Mononuclear cell (primary cell): ENCODE results near the gene CX3CL1. TPM values are rescaled to one million over a fixed set of nuclear protein-coding genes. Genes with fewer than 3 reads are reported as not detected.

Experiments
- H3K27me3 ChIP-seq: 2 replicates; pipeline ENCODE4 v1.6.0; 2011; ENCODE audit warnings: low read length, control low read depth; ENCODE audit not compliant: insufficient read depth
- H3K4me1 ChIP-seq: 2 replicates; pipeline ENCODE4 v1.5.1; 2011; ENCODE audit warnings: mild to moderate bottlenecking, low read length, control low read depth; ENCODE audit not compliant: insufficient read depth
- H3K4me3 ChIP-seq: 2 replicates; pipeline ENCODE4 v1.5.1; 2011; ENCODE audit warnings: mild to moderate bottlenecking, low read length, moderate library complexity
- H3K9me3 ChIP-seq: 2 replicates; pipeline ENCODE4 v1.5.1; 2011; ENCODE audit warnings: low read depth, mild to moderate bottlenecking, control low read depth, low read length
- total RNA-seq: library from RNA; depleted of rRNA; stranded (reverse); fragments of >200 nt; gene quantifications from one replicate; pipeline ENCODE4 v1.2.3, GENCODE V29; 2012

CX3CL1 gene
- total RNA-seq, 1 donor = not detected

DNA sequence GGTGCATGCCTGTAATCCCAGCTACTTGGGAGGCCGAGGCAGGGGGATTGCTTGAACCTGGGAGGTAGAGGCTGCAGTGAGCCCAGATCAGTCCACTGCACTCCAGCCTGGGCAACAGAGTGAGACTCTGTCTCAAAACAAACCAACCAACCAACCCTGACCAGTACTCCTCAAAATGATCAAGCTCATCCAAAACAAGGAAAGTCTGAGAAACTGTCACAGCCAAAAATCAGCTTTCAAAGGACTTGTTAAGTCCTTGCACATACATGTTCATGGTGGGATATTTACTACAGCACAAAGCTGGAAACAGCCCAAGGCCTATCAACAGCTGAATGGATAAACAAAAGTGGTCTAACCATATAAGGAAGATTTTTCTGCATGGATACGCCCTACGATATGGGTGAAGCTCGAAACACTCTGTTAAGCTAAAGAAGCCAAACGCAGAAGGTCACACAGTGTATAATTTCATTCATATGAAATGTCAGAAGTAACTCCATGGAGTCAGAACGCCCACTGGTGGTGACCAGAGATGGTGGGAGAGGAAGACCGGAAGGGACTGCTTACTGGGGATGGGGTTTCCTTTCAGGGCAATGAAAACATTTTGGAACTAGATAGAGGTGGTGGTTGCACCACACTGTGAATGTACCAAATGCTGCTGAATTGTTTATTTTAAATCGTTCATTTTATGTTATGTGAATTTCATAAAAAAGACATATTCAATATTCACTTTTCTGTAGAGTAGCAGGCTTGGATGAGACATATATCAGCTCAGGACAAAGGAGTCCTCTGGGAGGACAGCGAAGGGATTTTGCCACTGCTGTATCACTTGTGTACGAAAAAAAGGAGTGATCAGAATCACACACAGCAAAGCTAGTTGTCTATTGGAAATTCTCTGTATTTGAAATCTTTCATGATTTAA lies 50.0 kb downstream of the CX3CL1 start:
- H3K27me3 ChIP-seq = no peaks in the 10 kb centered on the region
- H3K4me3 ChIP-seq = no peak overlapping the region
- H3K9me3 ChIP-seq = no peaks in the 10 kb centered on the region
- peaks cover 17% of the 10 kb centered on the region for H3K4me1 ChIP-seq

DNA sequence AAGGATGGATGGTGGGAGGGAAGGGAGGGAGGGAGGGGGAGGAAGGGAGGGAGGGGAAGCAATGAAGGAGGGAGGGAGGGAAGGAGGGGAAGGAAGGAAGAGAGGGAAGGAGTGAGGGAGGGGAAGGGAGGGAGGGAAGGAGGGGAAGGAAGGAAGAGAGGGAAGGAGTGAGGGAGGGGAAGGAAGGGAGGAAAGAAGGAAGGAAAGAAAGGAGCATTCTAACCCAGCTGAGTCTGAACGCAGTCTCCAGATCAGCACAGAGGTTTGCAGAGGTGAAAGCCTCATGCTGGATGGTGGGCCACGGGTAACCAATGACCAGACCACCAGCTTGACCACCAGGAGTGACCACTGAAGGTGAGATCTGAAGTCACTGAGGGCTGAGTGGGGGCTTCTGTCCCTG lies 50.9 kb downstream of the CX3CL1 start:
- no peaks in the 10 kb centered on the region for H3K9me3 ChIP-seq
- H3K4me3 ChIP-seq = no peak overlapping the region
- peaks cover 11% of the 10 kb centered on the region for H3K4me1 ChIP-seq
- no peaks in the 10 kb centered on the region for H3K27me3 ChIP-seq

DNA sequence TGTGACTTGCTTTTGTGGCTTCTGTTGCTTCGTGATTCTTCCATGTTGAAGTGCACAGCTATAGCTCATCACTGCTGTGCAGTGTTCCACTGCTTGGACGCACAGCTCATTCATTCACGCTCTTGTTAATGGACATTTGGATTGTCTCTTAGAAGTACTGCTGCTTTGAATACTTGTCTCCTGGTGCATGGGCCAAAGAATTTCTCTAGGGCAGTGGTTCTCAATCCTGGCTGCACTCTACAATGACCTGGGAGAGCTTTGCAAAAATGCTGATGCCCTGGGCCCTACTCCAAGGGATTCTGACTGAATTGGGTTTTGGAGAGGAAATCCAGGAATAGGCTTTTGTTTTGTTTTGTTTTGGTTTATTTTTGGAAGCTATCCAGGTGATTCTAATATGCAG lies 52.3 kb downstream of the CX3CL1 start:
- Histone ChIP-seq H3K4me1 (no peaks in the 10 kb centered on the region), H3K9me3 (no peaks in the 10 kb centered on the region), H3K27me3 (no peaks in the 10 kb centered on the region), H3K4me3 (no peak overlapping the region)

DNA sequence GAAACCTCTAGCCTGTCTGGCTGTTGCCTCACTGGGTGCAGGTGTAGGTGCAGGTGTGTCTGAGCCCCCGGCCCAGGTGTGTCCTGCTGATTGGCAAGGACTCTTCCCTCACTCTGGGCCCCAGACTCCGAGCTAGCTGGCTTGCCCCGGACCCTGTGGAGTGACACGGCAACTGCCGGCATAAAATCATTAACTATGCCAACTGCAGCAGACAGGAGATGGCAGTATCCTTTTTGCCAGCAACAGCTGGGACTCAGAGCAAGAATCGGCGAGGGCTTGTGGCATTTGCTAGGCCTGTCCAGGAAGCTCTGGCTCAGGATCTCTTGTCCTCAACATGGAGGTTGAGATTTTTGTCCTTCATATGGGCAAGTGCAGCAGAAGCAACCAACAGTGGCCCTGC lies 54.1 kb downstream of the CX3CL1 start:
- Histone ChIP-seq H3K9me3 (no peaks in the 10 kb centered on the region), H3K27me3 (no peaks in the 10 kb centered on the region), H3K4me3 (no peak overlapping the region), H3K4me1 (no peaks in the 10 kb centered on the region)

DNA sequence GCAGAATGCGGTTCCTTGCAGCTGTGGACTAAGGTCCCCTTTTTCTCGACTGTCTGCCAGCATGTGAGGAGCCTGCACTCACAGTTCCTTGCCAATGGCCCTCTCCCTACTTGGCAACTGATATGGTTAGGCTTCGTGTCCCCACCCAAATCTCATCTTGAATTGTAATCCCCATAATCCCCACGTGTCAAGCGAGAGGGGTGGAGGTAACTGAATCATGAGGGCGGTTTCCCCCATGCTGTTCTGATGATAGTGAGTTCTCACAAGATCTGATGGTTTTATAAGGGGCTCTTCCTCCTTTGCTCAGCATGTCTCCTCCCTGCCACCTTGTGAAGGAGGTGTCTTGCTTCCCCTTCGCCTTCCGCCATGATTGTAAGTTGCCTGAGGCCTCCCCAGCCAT lies 55.0 kb downstream of the CX3CL1 start:
- peaks cover 2% of the 10 kb centered on the region for H3K4me1 ChIP-seq
- H3K9me3 ChIP-seq = no peaks in the 10 kb centered on the region
- H3K27me3 ChIP-seq = no peaks in the 10 kb centered on the region
- H3K4me3 ChIP-seq = no peak overlapping the region

DNA sequence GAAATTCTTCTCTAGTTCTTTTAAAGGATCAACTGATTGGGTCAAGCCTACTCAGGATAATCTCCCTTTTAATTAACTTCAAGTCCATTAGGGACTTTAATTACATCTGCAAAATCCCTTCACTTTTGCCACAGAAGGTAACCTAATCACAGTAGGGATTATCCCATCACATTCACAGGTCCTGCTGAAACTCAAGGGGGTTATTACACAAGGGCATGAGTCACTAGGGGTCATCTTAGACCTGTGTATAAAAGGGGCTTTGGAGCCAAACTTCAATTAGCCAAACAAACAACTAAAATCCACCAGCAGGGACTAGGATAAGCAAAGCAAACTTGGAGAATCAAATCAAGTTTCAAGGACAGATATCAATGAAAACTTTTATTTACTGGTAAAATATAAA lies 55.5 kb downstream of the CX3CL1 start:
- Histone ChIP-seq H3K4me1 (peaks cover 3% of the 10 kb centered on the region), H3K27me3 (no peaks in the 10 kb centered on the region), H3K4me3 (no peak overlapping the region), H3K9me3 (no peaks in the 10 kb centered on the region)

DNA sequence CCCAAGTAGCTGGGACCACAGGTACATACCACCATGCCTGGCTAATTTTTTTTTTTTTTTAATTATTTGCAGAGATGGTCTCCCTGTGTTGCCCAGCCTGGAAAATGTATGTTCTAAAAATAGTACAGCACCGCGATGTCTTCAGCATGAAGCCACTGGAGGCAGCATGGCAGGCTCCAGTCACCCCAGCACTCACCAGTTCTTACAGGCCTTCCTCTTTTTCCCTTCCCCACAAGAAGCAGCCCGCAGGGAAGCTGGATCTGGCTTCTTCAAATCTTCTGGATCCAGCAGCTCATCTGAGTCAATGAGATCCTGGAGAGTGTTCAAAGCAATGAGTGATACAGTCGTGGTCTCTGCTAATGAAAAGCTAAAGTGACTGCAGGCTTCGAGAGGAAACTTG lies 58.7 kb downstream of the CX3CL1 start:
- H3K9me3 ChIP-seq = no peaks in the 10 kb centered on the region
- no peaks in the 10 kb centered on the region for H3K27me3 ChIP-seq
- no peak overlapping the region for H3K4me3 ChIP-seq
- H3K4me1 ChIP-seq = peaks cover 3% of the 10 kb centered on the region

DNA sequence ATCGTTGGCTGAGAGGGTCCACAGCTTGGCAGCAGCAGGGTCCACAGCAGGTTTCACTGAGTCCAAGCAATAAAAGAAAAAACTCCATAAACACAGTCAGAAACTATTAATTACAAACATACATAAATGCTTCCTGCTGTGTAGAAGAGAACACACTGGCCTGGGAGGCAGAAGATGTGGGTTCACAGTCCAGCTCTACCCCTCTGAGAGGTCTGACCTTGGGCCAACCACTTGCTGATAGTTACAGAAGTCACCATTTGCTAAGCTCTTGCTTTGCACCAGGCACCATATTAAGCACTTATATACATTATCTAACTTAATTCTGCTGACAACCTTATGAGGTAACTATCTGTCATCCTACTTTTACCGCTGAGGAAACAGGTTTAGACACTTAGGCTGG lies 60.2 kb downstream of the CX3CL1 start:
- peaks cover 3% of the 10 kb centered on the region for H3K4me1 ChIP-seq
- no peak overlapping the region for H3K4me3 ChIP-seq
- no peaks in the 10 kb centered on the region for H3K9me3 ChIP-seq
- no peaks in the 10 kb centered on the region for H3K27me3 ChIP-seq

DNA sequence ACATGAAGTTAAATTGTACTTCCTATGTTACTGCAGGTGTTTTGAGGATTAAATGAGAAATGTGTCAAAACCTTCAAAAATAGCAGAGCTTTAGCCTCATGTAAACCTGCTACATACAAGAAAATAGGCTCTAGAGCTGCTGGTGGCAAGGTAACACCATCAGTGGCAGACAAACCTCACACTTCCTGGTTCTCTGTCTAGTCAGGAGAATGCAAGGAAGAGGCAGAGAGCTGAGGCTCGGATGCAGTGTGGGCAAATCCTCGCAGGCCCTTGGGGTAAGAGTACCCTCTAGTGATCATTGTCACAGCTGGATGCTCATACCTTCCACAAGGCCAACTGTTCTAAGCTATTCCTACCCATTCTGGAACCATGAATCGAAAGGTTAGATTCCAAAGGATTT lies 60.7 kb downstream of the CX3CL1 start:
- Histone ChIP-seq H3K27me3 (no peaks in the 10 kb centered on the region), H3K9me3 (no peaks in the 10 kb centered on the region), H3K4me3 (no peak overlapping the region), H3K4me1 (peaks cover 3% of the 10 kb centered on the region)

DNA sequence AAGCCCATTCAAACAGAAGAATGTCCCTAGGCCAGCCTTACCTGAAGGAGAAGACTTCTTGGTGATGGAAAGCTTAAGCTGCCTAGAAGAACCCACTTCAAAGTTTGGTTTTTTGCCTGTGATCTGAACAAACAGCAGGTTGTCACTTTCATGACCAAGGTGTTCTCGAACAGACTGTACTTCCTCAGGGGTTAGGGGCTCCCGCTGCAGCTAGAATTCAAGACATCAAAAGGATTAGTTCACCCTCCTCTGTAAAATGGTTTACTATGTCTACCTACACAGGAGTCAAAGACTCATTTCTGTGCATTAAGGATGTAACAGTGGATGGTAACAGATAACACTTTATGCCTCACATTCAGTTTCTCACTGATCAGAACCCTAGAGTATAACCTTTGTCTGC lies 61.7 kb downstream of the CX3CL1 start:
- Histone ChIP-seq H3K4me3 (no peak overlapping the region), H3K9me3 (no peaks in the 10 kb centered on the region), H3K4me1 (peaks cover 3% of the 10 kb centered on the region), H3K27me3 (no peaks in the 10 kb centered on the region)

Other genes with a start within 250 kb of the CX3CL1 start
- 75.2 TPM for gene PSME3IP1, start 186.5 kb upstream of the CX3CL1 start, total RNA-seq
- 25.4 TPM for gene RSPRY1, start 186.2 kb upstream of the CX3CL1 start, total RNA-seq
- gene ARL2BP, start 127.2 kb upstream of the CX3CL1 start, total RNA-seq = 61.5 TPM
- gene PLLP, start 87.8 kb upstream of the CX3CL1 start, total RNA-seq = 0.63 TPM
- not detected for gene CCL22, start 13.7 kb upstream of the CX3CL1 start, total RNA-seq
- gene CCL17, start 32.3 kb downstream of the CX3CL1 start, total RNA-seq = not detected
- gene CIAPIN1, start 74.9 kb downstream of the CX3CL1 start, total RNA-seq = 30.6 TPM
- 5.6 TPM for gene COQ9, start 75.0 kb downstream of the CX3CL1 start, total RNA-seq
- gene POLR2C, start 90.2 kb downstream of the CX3CL1 start, total RNA-seq = 103 TPM
- gene DOK4, start 114.0 kb downstream of the CX3CL1 start, total RNA-seq = 0.94 TPM
- 1.9 TPM for gene CCDC102A, start 164.1 kb downstream of the CX3CL1 start, total RNA-seq
- 1.8 TPM for gene ADGRG5, start 170.2 kb downstream of the CX3CL1 start, total RNA-seq